HepG2 (cell line): ENCODE measurements around the gene FAM229A. TPM values are rescaled to one million over a fixed set of nuclear protein-coding genes. Genes with fewer than 3 reads are reported as not detected.

ENCODE experiments used
- BRF2 ChIP-seq: sonication (generic); formaldehyde crosslinking; IDR thresholded peaks from 2 replicates; pipeline ENCODE4 v1.8.1; 2022; ENCODE audit warnings: mild to moderate bottlenecking, missing genetic modification reagents
- DPF2 ChIP-seq: sonication (generic); formaldehyde crosslinking; IDR thresholded peaks from 2 replicates; pipeline ENCODE4 v1.4.0; 2020; ENCODE audit warnings: mild to moderate bottlenecking, low read depth, missing genetic modification reagents, borderline replicate concordance
- ESRRA ChIP-seq: sonication (generic); formaldehyde crosslinking; IDR thresholded peaks from 2 replicates; pipeline ENCODE4 v1.5.1; 2020; ENCODE audit warnings: mild to moderate bottlenecking, low read depth, missing genetic modification reagents
- PAXIP1 ChIP-seq: sonication (generic); formaldehyde crosslinking; conservative IDR thresholded peaks from 2 replicates; pipeline ENCODE4 v1.4.0; 2020; ENCODE audit warnings: mild to moderate bottlenecking, missing genetic modification reagents, moderate library complexity
- PCBP2 ChIP-seq: fragments of 200-400 bp; formaldehyde crosslinking; optimal IDR thresholded peaks from 2 replicates; pipeline ENCODE3; 2018; ENCODE audit warnings: low read length, low read depth; ENCODE audit not compliant: poor library complexity, severe bottlenecking
- YEATS4 ChIP-seq: sonication (generic); formaldehyde crosslinking; IDR thresholded peaks from 2 replicates; pipeline ENCODE4 v1.4.0; 2020; ENCODE audit warnings: missing genetic modification reagents, borderline replicate concordance
- ZKSCAN1 ChIP-seq: fragments of 150-350 bp; IDR thresholded peaks from 2 replicates; pipeline ENCODE4 v1.6.1; 2014; ENCODE audit warnings: low read length
- ZNF17 ChIP-seq: sonication (generic); formaldehyde crosslinking; IDR thresholded peaks from 2 replicates; pipeline ENCODE4 v1.5.0; 2020; ENCODE audit warnings: mild to moderate bottlenecking, missing genetic modification reagents
- ZNF546 ChIP-seq: sonication (generic); formaldehyde crosslinking; conservative IDR thresholded peaks from 2 replicates; pipeline ENCODE4 v1.8.1; 2023; ENCODE audit warnings: mild to moderate bottlenecking, missing genetic modification reagents
- ZNF563 ChIP-seq: sonication (generic); formaldehyde crosslinking; IDR thresholded peaks from 2 replicates; pipeline ENCODE4 v1.8.0; 2022; ENCODE audit warnings: mild to moderate bottlenecking, moderate library complexity, missing genetic modification reagents
- ZNF652 ChIP-seq: IDR thresholded peaks from 2 replicates; pipeline ENCODE4 v1.6.1; 2016; ENCODE audit warnings: low read depth, borderline replicate concordance
- ZNF777 ChIP-seq: sonication (generic); formaldehyde crosslinking; IDR thresholded peaks from 2 replicates; pipeline ENCODE4 v1.4.0; 2020; ENCODE audit warnings: missing genetic modification reagents
- ZUFSP ChIP-seq: sonication (generic); formaldehyde crosslinking; IDR thresholded peaks from 2 replicates; pipeline ENCODE4 v1.9.0; 2021; ENCODE audit warnings: missing genetic modification reagents, mild to moderate bottlenecking, borderline replicate concordance
- polyA plus RNA-seq, 8 experiments: library from polyadenylated mRNA; depleted of rRNA in 3 of 8; stranded (reverse) in 7 of 8; unstranded in 1 of 8; fragments of >200 nt; fragmentation: Illumina TruSeq in 4 of 8; extraction: Trizol in 4 of 8; gene quantifications; 2 replicates each; pipeline versions ENCODE4 v1.2.1 to v1.2.3, GENCODE V29; 2011 to 2016; ENCODE audit warnings: low read depth in 4 of 8, missing spikeins in 1 of 8, mixed read lengths in 1 of 8; ENCODE audit not compliant: insufficient read depth in 1 of 8
- total RNA-seq, 5 experiments: library from RNA; depleted of rRNA; stranded (reverse); fragments of >200 nt; fragmentation: Illumina TruSeq; extraction: Trizol; gene quantifications; 2 replicates each; pipeline ENCODE4 v1.2.3, GENCODE V29; 2016; ENCODE audit warnings: low read depth in 1 of 5
- TF ChIP-seq, protein P1 (sequence below): IDR thresholded peaks from 2 replicates; pipeline ENCODE4 v1.6.1; 2012; ENCODE audit warnings: low read length, improper control_type of control experiment
- TF ChIP-seq, protein P2 (sequence below): sonication (generic); formaldehyde crosslinking; IDR thresholded peaks from 2 replicates; pipeline ENCODE4 v1.5.0; 2020; ENCODE audit warnings: mild to moderate bottlenecking, low read depth, missing genetic modification reagents, borderline replicate concordance

Gene FAM229A
- total and polyA plus RNA-seq, 2 of the 13 experiments (the other 11 are each of a cell fraction or from before 2014, with no cell fraction given) = 3.2 to 17.6 TPM

DNA sequence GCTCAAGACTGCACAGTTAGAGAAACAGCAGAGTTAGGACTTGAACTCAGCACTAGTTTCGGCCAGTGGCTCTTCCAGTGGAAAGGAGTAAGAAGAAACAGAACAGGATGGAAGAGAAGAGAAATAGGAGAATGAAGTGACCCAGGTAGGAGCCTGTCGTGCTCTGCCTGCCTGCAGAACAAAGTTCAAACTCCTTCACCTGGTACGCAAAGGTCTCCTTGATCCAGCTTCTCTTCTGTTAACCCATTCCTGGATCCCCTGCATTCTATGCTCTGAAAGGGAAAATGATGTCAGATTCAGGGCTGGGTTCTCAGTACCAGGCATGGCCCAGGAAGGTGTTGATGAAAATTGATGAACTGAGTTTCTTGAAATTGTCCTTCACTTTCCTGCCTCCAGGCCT is 3.9 kb downstream of the FAM229A start (continued):
- peak; percentile 53 for TF ChIP-seq PAXIP1 (CRISPR knock-in tag)
- TF ChIP-seq ZUFSP (CRISPR knock-in tag) = no peak
- TF ChIP-seq YEATS4 = no peak
- TF ChIP-seq ZNF652 (CRISPR knock-in tag) = peak; percentile 95
- no peak for TF ChIP-seq ZKSCAN1
- TF ChIP-seq ZNF546 (CRISPR knock-in tag) = no peak
- no peak for TF ChIP-seq ZNF17 (CRISPR knock-in tag)
- TF ChIP-seq PCBP2 = no peak
- TF ChIP-seq BRF2 (CRISPR knock-in tag) = no peak
- TF ChIP-seq, protein P1, sequence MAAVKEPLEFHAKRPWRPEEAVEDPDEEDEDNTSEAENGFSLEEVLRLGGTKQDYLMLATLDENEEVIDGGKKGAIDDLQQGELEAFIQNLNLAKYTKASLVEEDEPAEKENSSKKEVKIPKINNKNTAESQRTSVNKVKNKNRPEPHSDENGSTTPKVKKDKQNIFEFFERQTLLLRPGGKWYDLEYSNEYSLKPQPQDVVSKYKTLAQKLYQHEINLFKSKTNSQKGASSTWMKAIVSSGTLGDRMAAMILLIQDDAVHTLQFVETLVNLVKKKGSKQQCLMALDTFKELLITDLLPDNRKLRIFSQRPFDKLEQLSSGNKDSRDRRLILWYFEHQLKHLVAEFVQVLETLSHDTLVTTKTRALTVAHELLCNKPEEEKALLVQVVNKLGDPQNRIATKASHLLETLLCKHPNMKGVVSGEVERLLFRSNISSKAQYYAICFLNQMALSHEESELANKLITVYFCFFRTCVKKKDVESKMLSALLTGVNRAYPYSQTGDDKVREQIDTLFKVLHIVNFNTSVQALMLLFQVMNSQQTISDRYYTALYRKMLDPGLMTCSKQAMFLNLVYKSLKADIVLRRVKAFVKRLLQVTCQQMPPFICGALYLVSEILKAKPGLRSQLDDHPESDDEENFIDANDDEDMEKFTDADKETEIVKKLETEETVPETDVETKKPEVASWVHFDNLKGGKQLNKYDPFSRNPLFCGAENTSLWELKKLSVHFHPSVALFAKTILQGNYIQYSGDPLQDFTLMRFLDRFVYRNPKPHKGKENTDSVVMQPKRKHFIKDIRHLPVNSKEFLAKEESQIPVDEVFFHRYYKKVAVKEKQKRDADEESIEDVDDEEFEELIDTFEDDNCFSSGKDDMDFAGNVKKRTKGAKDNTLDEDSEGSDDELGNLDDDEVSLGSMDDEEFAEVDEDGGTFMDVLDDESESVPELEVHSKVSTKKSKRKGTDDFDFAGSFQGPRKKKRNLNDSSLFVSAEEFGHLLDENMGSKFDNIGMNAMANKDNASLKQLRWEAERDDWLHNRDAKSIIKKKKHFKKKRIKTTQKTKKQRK = no peak
- TF ChIP-seq, protein P2, sequence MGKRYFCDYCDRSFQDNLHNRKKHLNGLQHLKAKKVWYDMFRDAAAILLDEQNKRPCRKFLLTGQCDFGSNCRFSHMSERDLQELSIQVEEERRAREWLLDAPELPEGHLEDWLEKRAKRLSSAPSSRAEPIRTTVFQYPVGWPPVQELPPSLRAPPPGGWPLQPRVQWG (CRISPR knock-in tag) = no peak
- TF ChIP-seq ZNF563 (CRISPR knock-in tag) = no peak
- TF ChIP-seq ZNF777 (CRISPR knock-in tag) = no peak
- 0 out of 2 replicates have a peak, but pooled peaks have one; percentile 27 for TF ChIP-seq ESRRA (CRISPR knock-in tag)
- no peak for TF ChIP-seq DPF2 (CRISPR knock-in tag)
